ENCODE results near the gene C2CD3. TPM values are rescaled to one million over a fixed set of nuclear protein-coding genes. Genes with fewer than 3 reads are reported as not detected.
"Not testable (repeated sequence)": the region's sequence is repeated elsewhere in the genome, so short reads cannot be mapped to it uniquely, and the experiment has no call there.

The C2CD3 gene
- total RNA-seq, 2 experiments from 2014 or later: 24.9 to 25.3 TPM

DNA sequence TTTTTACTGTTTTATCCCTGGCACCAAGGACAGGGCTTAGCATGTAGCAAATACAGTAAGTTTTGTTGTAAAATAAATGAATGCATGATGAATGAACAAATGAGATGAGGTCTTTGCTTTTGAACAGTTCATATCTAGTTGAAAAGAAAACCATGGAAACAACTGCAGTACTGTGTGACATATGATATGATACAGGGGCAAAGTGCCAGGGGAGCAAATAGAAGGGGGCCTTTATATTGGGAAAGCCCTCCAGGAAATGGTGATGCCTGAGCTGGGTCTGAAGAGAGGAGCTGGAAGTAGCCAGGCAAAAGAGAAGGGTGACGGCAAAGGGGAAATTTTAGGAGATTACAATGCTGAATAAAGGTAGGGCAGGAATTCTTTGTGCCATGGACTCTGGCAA, 98.1 kb downstream of the C2CD3 start:
- H3K4me1 Mint-ChIP-seq: no peaks in the 10 kb centered on the region
- H3K27me3 Mint-ChIP-seq: no peaks in the 10 kb centered on the region
- no peak overlapping the region for H3K4me3 Mint-ChIP-seq
- H3K36me3 Mint-ChIP-seq: peaks cover 18% of the 10 kb centered on the region
- H3K9me3 Mint-ChIP-seq: no peaks in the 10 kb centered on the region
- H3K27ac Mint-ChIP-seq: no peak overlapping the region
- no peak for DNase-seq

DNA sequence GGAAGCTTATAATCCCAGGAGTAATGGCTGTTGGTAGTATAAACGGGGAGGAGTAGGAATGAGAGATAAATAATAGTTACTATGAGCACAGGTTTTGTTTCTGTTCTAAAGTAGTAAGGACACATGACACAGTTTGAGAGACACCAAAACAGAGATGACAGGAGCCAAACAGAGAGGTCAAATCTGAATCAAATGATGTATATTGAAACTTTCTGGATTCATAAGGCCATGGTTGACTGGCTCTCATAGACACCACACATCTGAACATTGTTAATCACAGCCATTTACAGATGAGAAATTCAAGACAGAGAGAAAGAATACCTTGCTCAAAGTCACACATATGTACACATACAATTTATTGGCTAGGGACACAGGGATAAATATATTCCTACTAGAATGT, 98.5 kb downstream of the C2CD3 start:
- Mint-ChIP-seq H3K36me3 (peaks cover 18% of the 10 kb centered on the region), H3K4me3 (no peak overlapping the region), H3K27ac (no peak overlapping the region), H3K27me3 (no peaks in the 10 kb centered on the region), H3K4me1 (no peaks in the 10 kb centered on the region), H3K9me3 (no peaks in the 10 kb centered on the region)
- DNase-seq: no peak

DNA sequence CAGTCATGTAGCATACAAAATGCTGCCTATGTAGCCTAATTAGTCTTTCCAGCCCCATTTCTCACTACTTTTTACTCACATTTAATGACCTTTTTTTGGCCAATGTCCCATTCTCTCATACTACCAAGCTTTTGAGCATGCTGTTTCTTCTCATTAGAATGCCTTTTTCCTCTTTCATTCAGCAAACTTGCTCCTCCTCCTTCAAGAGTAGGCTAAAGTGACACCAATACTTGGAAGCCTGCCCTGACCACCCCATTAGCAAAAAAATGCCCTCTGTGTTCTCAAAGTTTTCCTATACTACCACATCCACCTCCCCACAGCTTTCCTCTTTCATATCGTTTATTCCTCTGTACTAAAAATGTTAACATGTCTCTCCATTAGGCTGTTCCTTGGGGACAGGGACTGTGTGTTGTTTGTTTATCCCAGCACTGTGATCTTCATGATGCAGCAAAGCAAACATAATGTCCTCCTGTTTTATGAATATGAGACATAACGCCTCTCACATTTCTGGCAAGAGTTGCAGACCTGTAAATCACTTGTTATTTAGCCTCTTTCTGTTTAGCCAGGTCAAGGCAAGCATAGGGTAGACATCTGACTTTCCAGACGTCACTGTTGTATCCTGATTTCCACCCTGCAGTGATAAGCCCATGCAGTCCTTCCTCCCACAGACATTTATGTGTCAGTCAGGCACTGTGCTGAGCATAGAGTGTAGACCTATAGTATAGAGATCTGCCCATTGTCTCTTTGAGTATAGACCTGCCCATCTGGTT, 99.9 kb downstream of the C2CD3 start:
- Mint-ChIP-seq H3K27ac (no peak overlapping the region), H3K4me1 (no peaks in the 10 kb centered on the region), H3K9me3 (no peaks in the 10 kb centered on the region), H3K36me3 (peaks cover 22% of the 10 kb centered on the region), H3K27me3 (no peaks in the 10 kb centered on the region), H3K4me3 (no peak overlapping the region)
- DNase-seq: no peak

DNA sequence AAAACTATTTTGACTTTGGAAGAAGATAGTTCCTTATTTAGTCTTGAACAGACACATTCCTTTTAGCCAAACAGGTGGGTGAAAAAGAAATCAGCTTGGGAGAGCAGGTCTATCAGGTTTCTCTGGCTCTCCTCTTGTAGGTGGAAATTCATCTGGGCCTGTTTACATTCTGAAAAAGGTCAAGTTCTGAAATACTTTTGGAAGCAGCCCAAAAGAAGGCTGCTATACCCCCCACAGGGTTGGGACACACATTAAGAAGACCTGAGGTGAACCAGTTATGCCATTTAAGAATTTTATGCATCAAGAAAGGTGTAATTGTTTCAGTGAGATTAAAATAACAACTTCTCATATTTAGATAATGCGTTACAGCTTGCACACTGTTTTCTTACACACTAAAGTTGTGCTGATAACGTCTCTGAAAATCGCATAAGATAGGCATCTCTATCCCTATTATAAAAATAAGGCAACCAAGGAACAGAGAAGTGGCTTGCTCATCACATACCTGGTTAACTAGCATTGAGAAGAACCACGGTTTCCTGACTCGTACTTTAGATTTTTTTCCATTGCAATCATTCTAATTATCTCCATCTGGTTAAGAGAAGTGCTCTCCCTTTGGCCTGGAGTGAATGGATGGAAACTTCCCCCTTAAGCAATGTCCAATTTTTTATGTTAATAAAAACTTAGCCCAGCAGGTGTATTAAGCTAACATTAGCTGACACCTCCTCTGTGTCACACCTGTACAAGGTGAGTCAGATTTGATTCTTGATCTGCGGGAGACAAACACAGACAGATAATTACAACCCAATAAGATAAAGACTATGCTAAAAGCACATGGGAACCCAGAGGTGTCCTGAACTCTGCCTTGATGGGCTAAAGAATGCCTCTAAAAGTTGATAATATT, 101.4 kb downstream of the C2CD3 start:
- H3K27ac Mint-ChIP-seq: no peak overlapping the region

GRCh38 chr11:74066663-74067062, 104.1 kb downstream of the C2CD3 start:
- H3K4me3 Mint-ChIP-seq, DNase-seq, H3K9me3 Mint-ChIP-seq, H3K27me3 Mint-ChIP-seq, H3K4me1 Mint-ChIP-seq, H3K27ac Mint-ChIP-seq: not testable (repeated sequence)
- H3K36me3 Mint-ChIP-seq: peaks cover 35% of the 10 kb centered on the region

More for the DNA sequence above, 101.4 kb downstream of the C2CD3 start:
- H3K4me3 Mint-ChIP-seq: no peak overlapping the region
- no peak for DNase-seq
- peaks cover 32% of the 10 kb centered on the region for H3K36me3 Mint-ChIP-seq
- H3K4me1 Mint-ChIP-seq: no peaks in the 10 kb centered on the region
- no peaks in the 10 kb centered on the region for H3K9me3 Mint-ChIP-seq
- H3K27me3 Mint-ChIP-seq: no peaks in the 10 kb centered on the region

GRCh38 chr11:74065534-74065933, 105.3 kb downstream of the C2CD3 start:
- not testable (repeated sequence) for H3K27me3 Mint-ChIP-seq, H3K4me3 Mint-ChIP-seq, H3K27ac Mint-ChIP-seq, H3K9me3 Mint-ChIP-seq, H3K4me1 Mint-ChIP-seq, DNase-seq
- peaks cover 43% of the 10 kb centered on the region for H3K36me3 Mint-ChIP-seq

DNA sequence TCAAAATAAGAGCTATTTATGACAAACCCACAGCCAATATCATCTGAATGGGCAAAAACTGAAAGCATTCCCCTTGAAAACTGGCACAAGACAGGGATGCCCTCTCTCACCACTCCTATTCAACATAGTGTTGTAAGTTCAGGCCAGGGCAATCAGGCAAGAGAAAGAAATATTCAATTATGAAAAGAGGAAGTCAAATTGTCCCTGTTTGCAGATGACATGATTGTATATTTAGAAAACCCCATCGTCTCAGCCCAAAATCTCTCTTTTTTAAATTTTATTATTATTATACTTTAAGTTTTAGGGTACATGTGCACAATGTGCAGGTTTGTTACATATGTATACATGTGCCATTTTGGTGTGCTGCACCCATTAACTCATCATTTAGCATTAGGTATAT, 107.2 kb downstream of the C2CD3 start:
- H3K36me3 Mint-ChIP-seq: peaks cover 53% of the 10 kb centered on the region
- not testable (repeated sequence) for H3K27me3 Mint-ChIP-seq, H3K4me1 Mint-ChIP-seq, H3K9me3 Mint-ChIP-seq, DNase-seq, H3K27ac Mint-ChIP-seq, H3K4me3 Mint-ChIP-seq

- not testable (repeated sequence) for DNase-seq, H3K9me3 Mint-ChIP-seq, H3K27ac Mint-ChIP-seq, H3K4me3 Mint-ChIP-seq, H3K27me3 Mint-ChIP-seq, H3K4me1 Mint-ChIP-seq
- H3K36me3 Mint-ChIP-seq: peaks cover 50% of the 10 kb centered on the region
Measured at GRCh38 chr11:74061599-74061998, 109.2 kb downstream of the C2CD3 start.

- DNase-seq: no peak
- Mint-ChIP-seq H3K4me1 (peaks cover 2% of the 10 kb centered on the region), H3K9me3 (peaks cover 1% of the 10 kb centered on the region), H3K4me3 (no peak overlapping the region), H3K27me3 (no peaks in the 10 kb centered on the region), H3K27ac (no peak overlapping the region), H3K36me3 (peaks cover 26% of the 10 kb centered on the region)
Measured at GRCh38 chr11:74057249-74058151, 113.3 kb downstream of the C2CD3 start.

GRCh38 chr11:74055938-74056337, 114.9 kb downstream of the C2CD3 start:
- Mint-ChIP-seq H3K27ac (no peak overlapping the region), H3K36me3 (peaks cover 21% of the 10 kb centered on the region), H3K27me3 (no peaks in the 10 kb centered on the region), H3K4me1 (peaks cover 2% of the 10 kb centered on the region), H3K9me3 (peaks cover under 1% of the 10 kb centered on the region), H3K4me3 (no peak overlapping the region)
- DNase-seq: no peak

DNA sequence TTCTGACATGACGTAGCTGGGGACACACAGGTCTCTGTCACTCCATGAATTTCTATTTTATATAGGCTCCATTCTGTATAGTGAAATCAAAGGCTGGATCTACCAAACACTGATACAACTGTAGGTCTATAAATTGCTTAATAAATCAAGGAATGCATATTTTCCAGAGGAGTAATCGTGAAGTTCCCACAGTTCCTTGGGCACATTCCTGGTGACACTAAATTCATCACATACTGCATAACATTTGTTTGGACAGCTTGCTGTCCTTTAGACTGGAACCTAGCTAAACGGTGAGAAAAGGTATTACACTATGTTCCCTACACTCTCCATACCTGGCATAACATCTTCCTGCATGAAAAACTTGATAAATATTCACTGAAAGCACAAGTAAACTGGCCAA, 120.3 kb downstream of the C2CD3 start:
- Mint-ChIP-seq H3K27me3 (no peaks in the 10 kb centered on the region), H3K4me3 (no peak overlapping the region), H3K9me3 (no peaks in the 10 kb centered on the region), H3K4me1 (no peaks in the 10 kb centered on the region), H3K27ac (no peak overlapping the region), H3K36me3 (peaks cover 4% of the 10 kb centered on the region)
- DNase-seq: no peak

- no peak overlapping the region for H3K27ac Mint-ChIP-seq
- peaks cover 8% of the 10 kb centered on the region for H3K36me3 Mint-ChIP-seq
- H3K27me3 Mint-ChIP-seq: no peaks in the 10 kb centered on the region
- no peak overlapping the region for H3K4me3 Mint-ChIP-seq
- DNase-seq: no peak
- H3K4me1 Mint-ChIP-seq: no peaks in the 10 kb centered on the region
- H3K9me3 Mint-ChIP-seq: no peaks in the 10 kb centered on the region
Measured at GRCh38 chr11:74048993-74049392, 121.8 kb downstream of the C2CD3 start.

GRCh38 chr11:74044538-74044937, 126.3 kb downstream of the C2CD3 start:
- no peak for DNase-seq
- no peaks in the 10 kb centered on the region for H3K27me3 Mint-ChIP-seq
- H3K27ac Mint-ChIP-seq: no peak overlapping the region
- H3K36me3 Mint-ChIP-seq: peaks cover 19% of the 10 kb centered on the region
- H3K9me3 Mint-ChIP-seq: no peaks in the 10 kb centered on the region
- no peaks in the 10 kb centered on the region for H3K4me1 Mint-ChIP-seq
- no peak overlapping the region for H3K4me3 Mint-ChIP-seq

DNA sequence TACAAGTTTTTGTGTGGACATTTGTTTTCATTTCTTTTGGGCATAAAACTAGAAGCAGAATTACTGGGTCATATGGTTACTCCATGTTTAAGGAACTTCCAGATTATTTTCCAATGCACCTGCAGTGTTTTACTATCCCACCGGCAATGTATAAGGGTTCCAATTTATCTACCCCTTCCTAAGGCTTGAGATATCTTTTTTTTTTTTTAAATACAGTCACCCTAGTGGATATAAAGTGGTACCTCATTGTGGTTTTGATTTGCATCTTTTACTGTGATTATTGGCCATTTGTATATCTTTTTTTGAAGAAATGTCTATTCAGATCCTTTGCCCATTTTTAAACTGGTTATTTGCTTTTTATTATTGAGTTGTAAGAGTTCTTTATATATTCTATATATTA, 127.4 kb downstream of the C2CD3 start:
- no peak overlapping the region for H3K4me3 Mint-ChIP-seq
- H3K4me1 Mint-ChIP-seq: no peaks in the 10 kb centered on the region
- no peak for DNase-seq
- H3K27ac Mint-ChIP-seq: no peak overlapping the region
- no peaks in the 10 kb centered on the region for H3K27me3 Mint-ChIP-seq
- H3K9me3 Mint-ChIP-seq: no peaks in the 10 kb centered on the region
- H3K36me3 Mint-ChIP-seq: peaks cover 19% of the 10 kb centered on the region

- H3K9me3 Mint-ChIP-seq: no peaks in the 10 kb centered on the region
- DNase-seq: no peak
- H3K27me3 Mint-ChIP-seq: no peaks in the 10 kb centered on the region
- H3K4me3 Mint-ChIP-seq: no peak overlapping the region
- no peaks in the 10 kb centered on the region for H3K4me1 Mint-ChIP-seq
- H3K27ac Mint-ChIP-seq: no peak overlapping the region
- H3K36me3 Mint-ChIP-seq: peaks cover 15% of the 10 kb centered on the region
Measured at GRCh38 chr11:74037309-74037708, 133.5 kb downstream of the C2CD3 start.

Measured in activated naive CD8-positive, alpha-beta T cell treated with anti-CD3 and anti-CD28 coated beads for 36 hours (primary cell).